Fibroblast of villous mesenchyme (primary cell): Measurements from ENCODE around the gene JPH4. TPM values are rescaled to one million over a fixed set of nuclear protein-coding genes. Genes with fewer than 3 reads are reported as not detected.
"Not testable (repeated sequence)": the region's sequence is repeated elsewhere in the genome, so short reads cannot be mapped to it uniquely, and the experiment has no call there.

Source experiments
- DNase-seq: peaks from one replicate; pipeline ENCODE4 v3.0.0-alpha.2; 2010; ENCODE audit warnings: low read depth
- H3K4me3 ChIP-seq: 2 replicates; pipeline ENCODE4 v1.5.1; 2011; ENCODE audit warnings: low read depth, mild to moderate bottlenecking, low read length
- total RNA-seq: library from RNA; depleted of rRNA; stranded (reverse); fragments of >200 nt; gene quantifications from 2 replicates; pipeline ENCODE4 v1.2.3, GENCODE V29; 2012
- TF ChIP-seq, protein P1 (sequence below): IDR thresholded peaks from 2 replicates; pipeline ENCODE4 v1.5.1; 2012; ENCODE audit warnings: low read depth, mild to moderate bottlenecking, low read length; ENCODE audit not compliant: insufficient read depth

The JPH4 gene
- total RNA-seq, 1 donor = not detected

DNA sequence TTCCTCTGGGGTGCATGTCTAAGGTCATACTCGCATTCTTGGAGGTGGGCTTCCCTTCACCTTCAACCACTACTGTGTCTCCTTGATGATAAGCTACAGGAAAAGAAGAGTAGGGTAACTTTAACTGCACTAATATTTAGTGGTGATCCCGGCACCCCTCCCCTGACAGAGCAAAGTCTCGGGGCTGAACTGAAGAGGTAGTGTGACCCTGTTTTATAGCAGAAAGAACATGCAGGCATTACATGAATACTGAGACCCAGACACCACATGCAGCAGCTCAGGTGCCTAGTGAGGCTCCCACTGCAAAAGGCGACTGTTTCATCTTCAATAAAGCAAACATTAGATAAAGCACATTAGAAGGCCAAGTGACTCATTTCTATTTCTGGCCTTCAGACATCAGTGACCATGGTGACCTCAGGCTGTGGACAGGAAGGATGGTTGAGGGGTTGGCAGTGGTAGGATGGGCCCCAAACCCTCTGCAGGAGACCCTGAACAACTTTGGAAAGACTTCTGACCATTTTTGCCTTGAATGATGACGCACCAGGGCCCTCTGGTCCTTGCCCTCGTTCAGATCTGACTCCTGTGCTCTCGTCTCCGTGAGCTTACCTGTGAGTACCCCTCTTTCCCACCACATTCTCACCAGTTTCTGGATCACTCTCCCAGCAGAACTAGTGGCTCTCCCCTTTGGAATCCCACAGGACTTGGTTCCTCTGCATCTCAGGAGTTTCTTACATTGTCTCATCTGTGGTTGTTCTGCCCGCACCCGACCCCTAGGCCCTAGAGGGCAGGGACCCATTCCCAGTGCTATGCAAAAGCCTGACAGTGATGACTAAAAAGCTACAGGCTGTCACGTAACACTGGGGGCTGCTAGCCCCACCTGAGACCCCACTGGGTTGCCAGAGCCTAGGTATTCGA lies 23.8 kb upstream of the JPH4 start:
- TF ChIP-seq, protein P1, sequence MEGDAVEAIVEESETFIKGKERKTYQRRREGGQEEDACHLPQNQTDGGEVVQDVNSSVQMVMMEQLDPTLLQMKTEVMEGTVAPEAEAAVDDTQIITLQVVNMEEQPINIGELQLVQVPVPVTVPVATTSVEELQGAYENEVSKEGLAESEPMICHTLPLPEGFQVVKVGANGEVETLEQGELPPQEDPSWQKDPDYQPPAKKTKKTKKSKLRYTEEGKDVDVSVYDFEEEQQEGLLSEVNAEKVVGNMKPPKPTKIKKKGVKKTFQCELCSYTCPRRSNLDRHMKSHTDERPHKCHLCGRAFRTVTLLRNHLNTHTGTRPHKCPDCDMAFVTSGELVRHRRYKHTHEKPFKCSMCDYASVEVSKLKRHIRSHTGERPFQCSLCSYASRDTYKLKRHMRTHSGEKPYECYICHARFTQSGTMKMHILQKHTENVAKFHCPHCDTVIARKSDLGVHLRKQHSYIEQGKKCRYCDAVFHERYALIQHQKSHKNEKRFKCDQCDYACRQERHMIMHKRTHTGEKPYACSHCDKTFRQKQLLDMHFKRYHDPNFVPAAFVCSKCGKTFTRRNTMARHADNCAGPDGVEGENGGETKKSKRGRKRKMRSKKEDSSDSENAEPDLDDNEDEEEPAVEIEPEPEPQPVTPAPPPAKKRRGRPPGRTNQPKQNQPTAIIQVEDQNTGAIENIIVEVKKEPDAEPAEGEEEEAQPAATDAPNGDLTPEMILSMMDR = no peak
- DNase-seq = no peak
- no peak overlapping the region for H3K4me3 ChIP-seq

DNA sequence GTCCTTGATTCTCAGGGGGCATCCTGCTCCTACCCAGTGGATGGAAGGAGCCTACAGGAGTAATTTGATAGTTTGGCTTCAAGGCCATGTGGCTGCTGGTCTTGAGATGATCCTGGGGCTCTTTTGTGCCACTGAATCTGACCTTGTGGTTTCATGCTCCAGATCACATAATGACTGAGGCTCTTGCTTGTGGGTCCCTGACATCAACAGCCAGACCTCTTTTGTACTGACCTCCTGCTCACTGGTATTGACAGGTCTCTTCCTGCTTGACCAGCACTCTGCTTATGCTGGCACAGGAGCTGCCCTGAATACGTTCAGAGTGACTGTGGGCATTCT lies 23.2 kb upstream of the JPH4 start:
- DNase-seq = no peak
- no peak overlapping the region for H3K4me3 ChIP-seq
- TF ChIP-seq, protein P1 = no peak

DNA sequence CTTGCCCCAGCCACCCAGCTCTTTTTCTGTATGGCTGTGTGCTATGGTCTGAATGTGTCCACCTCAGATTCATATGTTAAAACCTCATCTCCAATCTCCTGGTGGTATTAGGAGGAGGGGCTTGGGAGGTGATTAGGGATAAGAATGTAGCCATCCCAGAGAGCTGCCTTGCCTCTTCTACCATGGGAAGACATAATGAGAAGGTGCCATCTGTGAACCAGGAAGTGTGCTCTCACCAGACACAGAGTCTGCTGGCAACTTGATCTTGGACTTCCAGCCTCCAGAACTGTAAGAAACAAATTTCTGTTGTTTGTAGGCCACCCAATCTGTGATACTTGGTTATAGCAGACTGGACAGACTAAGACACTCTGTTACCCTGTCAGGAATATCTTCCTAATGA lies 22.8 kb upstream of the JPH4 start:
- no peak overlapping the region for H3K4me3 ChIP-seq
- TF ChIP-seq, protein P1 = no peak

DNA sequence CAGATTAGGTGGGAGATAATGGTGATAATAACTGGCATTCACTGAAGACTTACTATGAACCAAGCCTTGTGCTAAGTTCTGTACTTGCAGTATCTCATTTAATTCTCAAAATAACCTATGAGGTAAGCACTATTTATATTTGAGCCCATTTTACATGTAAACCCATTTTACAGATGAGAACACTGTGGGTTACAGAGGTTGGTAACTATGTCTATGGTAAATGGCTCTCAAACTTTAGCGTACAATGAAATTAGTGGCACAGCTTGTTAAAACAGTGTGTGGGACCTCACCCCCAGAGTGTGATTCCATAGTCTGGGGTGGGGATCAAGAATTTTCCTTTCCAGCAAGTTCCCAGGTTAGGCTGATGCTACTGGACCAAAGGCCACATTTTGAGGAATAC lies 22.2 kb upstream of the JPH4 start:
- DNase-seq = no peak
- H3K4me3 ChIP-seq = no peak overlapping the region

More for the DNA sequence above, 22.8 kb upstream of the JPH4 start:
- DNase-seq = no peak

DNA sequence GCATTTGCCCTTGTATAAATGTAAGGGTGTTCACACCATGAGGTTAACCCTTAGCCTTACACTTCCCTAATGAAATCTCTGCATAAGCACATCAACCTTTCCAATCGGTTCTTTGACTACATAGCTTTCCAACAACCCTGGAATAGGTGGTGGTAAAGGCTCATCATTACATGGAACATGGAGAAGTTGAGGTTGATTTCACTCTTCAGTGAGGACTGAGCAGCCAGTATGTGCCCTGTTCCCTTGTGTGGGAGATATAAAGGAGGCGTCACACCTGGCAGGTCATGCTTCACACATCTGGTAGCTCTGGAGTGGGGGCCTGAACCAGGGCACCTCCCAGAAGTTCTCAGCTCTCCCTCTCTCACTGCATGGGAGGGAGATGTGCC lies 21.7 kb upstream of the JPH4 start:
- DNase-seq = no peak
- H3K4me3 ChIP-seq = no peak overlapping the region
- TF ChIP-seq, protein P1 = no peak

More for the DNA sequence above, 22.2 kb upstream of the JPH4 start:
- TF ChIP-seq, protein P1 = no peak

DNA sequence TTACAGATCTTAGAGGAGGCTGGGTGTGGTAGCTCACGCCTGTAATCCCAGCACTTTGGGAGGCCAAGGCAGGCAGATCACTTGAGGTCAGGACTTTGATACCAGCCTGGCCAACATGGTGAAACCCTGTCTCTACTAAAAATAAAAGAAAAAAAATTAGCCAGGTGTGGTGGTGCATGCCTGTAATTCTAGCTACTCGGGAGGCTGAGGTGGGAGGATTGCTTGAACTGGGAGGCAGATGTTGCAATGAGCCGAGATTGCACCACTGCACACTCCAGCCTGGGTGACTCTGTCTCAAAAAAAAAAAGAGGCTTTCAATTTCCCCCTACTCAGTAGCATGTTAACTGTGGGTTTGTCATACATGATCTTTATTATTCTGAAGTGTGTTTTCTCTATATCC lies 15.6 kb upstream of the JPH4 start:
- not testable (repeated sequence) for DNase-seq, H3K4me3 ChIP-seq

DNA sequence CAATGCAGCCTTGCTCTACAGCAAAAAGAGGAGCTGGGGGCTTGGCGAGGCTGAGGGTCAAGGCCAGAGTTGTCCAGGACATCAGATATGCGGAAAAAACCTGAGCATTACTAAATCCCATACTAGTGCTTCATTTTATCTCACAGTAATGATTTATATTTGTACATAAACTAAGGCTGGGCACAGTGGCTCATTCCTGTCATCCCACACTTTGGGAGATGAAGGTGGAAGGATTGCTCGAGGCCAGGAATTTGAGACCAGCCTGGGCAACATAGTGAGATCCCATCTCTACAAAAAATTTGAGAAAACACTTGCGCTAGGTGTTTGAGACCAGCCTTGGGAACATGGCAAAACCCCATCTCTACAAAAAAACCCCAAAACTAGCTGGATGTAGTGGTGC lies 11.6 kb upstream of the JPH4 start:
- TF ChIP-seq, protein P1 = no peak

More for the DNA sequence above, 11.6 kb upstream of the JPH4 start:
- DNase-seq = no peak
- H3K4me3 ChIP-seq = no peak overlapping the region
